ENCODE data around the gene AVPR2.

AVPR2 gene

GRCh38 chrX:153929576-153929975 is 25.1 kb downstream of the AVPR2 start:
- in situ Hi-C loops (cut with MboI; ENCODE audit: low sequenced_read_pairs, unreplicated experiment) = no loop called here
- DNase-seq (ENCODE audit: low spot score) = no peak
- TF ChIP-seq CTCF (IDR thresholded peaks at IDR 0.05; ENCODE audit: borderline replicate concordance, control extremely low read depth, extremely low read depth, insufficient read depth, missing control alignments) = no peak

DNA sequence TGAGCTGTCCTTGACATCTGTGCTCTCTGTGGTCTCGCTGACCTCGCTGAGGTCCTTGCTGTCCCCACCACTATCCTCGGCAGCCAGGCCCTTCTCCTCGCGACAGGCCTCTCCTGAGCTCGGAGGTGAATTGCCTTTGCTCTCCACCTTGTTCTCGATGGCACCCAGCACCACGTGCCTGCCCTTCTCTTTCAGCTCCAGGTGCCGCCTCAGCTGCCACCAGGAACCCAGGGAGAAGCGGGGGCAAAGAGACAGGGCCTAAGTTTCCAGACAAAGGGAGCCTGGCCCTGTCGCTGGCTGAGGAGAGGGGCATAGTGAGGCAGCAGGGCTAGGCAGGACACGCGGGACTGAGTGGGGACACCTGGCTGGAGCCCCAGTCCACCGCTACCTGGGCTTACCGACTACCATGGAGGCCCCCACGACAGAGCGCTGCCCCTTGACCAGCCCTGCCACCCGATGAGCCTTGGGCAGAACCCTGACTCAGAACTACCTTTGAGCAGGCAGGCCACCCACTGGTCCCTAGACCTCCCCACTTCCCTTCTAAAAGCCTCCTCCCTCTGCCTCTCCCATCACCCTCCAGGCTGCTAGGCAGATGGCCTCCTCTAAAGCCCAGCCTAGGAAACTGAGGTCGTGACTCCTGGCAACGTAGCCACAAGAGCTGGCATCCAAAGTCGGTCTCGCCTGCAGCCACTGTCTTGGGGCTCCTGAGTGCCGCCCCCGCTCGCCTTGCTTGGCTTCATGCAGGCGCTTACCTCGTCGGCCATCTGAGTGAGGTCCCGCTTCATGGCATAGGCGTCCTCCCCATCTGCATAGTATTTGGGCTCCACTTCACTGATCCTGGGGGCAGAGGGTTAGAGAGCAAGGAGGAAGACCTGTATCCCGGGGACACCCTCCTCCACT is 25.8 kb downstream of the AVPR2 start:
- TF ChIP-seq CTCF (IDR thresholded peaks at IDR 0.05; ENCODE audit: borderline replicate concordance, control extremely low read depth, extremely low read depth, insufficient read depth, missing control alignments) = no peak
- DNase-seq (ENCODE audit: low spot score) = no peak
- in situ Hi-C loops (cut with MboI; ENCODE audit: low sequenced_read_pairs, unreplicated experiment) = no loop called here

DNA sequence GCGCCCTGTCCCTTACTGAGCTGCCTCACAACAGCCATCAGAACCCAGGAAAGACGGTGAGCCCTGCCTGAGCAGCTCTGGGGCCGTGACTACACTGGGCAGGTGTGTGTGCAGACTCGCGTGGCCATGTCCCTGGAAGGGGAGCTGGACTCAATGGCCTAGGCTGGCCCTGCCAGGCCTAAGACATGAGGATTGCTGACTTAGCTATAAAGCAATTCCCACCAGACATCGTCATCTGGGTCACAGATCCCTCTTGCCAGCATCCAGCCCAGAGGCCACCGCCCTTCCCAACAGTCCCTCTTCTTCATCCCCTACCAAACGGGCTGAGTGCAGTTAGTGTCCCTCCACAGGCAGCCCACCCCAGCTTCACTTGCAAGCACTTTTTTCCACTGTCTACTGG is 26.7 kb downstream of the AVPR2 start:
- no peak for DNase-seq (ENCODE audit: low spot score)
- in situ Hi-C loops (cut with MboI; ENCODE audit: low sequenced_read_pairs, unreplicated experiment) = no loop called here
- TF ChIP-seq CTCF (IDR thresholded peaks at IDR 0.05; ENCODE audit: borderline replicate concordance, control extremely low read depth, extremely low read depth, insufficient read depth, missing control alignments) = no peak

- TF ChIP-seq CTCF (IDR thresholded peaks at IDR 0.05; ENCODE audit: borderline replicate concordance, control extremely low read depth, extremely low read depth, insufficient read depth, missing control alignments) = no peak
- DNase-seq (ENCODE audit: low spot score) = no peak
- in situ Hi-C loops (cut with MboI; ENCODE audit: low sequenced_read_pairs, unreplicated experiment) = no loop called here
Observed at GRCh38 chrX:153931748-153932147, 27.3 kb downstream of the AVPR2 start.

DNA sequence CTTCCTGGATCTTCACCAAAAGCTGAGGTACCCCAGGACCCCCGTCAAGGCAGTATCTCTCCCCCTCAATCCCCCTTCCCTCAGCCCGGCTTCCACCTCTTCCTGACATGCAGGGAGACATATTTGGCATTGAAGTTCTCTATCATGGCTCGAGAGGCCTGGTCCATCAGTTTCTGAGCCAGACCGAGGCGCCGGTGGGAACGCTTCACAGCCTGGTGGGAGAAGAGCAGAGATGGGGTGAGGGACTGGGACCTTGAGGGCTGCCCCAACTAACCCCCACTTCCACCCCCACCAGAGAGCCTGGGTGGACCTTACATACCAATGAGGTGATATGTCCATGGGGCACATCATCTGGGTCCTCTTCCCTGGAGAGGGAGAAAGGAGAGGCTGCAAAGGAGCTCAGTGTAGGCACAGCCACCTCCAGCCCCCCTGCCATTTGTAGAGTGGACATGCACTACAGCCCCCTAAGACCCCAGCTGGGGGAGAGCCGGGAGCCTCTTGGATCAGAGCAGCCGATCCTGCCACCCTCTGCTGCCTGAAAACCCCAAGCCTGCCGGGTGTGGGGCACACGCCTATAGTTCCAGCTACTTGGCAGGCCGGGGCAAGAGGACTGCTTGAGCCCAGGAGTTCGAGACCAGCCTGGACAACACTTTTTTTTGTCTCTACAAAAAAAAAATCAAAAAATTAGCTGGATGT is 27.9 kb downstream of the AVPR2 start:
- TF ChIP-seq CTCF (IDR thresholded peaks at IDR 0.05; ENCODE audit: borderline replicate concordance, control extremely low read depth, extremely low read depth, insufficient read depth, missing control alignments) = no peak
- no peak for DNase-seq (ENCODE audit: low spot score)
- in situ Hi-C loops (cut with MboI; ENCODE audit: low sequenced_read_pairs, unreplicated experiment) = no loop called here

- no peak for TF ChIP-seq CTCF (IDR thresholded peaks at IDR 0.05; ENCODE audit: borderline replicate concordance, control extremely low read depth, extremely low read depth, insufficient read depth, missing control alignments)
- no peak for DNase-seq (ENCODE audit: low spot score)
- in situ Hi-C loops (cut with MboI; ENCODE audit: low sequenced_read_pairs, unreplicated experiment) = no loop called here
Observed at GRCh38 chrX:153933748-153934147, 29.3 kb downstream of the AVPR2 start.
